Mesenchymal stem cell (in vitro differentiated cells and primary cell): Measurements from ENCODE around the gene FNIP2.

ENCODE experiments used
- DNase-seq: peaks from one replicate; pipeline ENCODE4 v3.0.0-alpha.2; 2013
- H2AFZ ChIP-seq: one replicate; pipeline ENCODE4 v1.6.1; 2013; ENCODE audit warnings: low read depth, mild to moderate bottlenecking, control low read depth, inconsistent platforms, low read length, moderate library complexity
- H2AK5ac ChIP-seq: 2 replicates; pipeline ENCODE4 v1.6.1; 2013; ENCODE audit warnings: low read length, moderate library complexity, mild to moderate bottlenecking, inconsistent platforms; ENCODE audit not compliant: severe bottlenecking
- H2BK120ac ChIP-seq: one replicate; pipeline ENCODE4 v1.6.1; 2013; ENCODE audit warnings: low read depth, mild to moderate bottlenecking, inconsistent platforms, low read length, moderate library complexity
- H2BK12ac ChIP-seq, 2 experiments: one replicate each; pipeline ENCODE4 v1.6.1; 2013; ENCODE audit warnings: inconsistent platforms in 2 of 2, low read length in 2 of 2, mild to moderate bottlenecking in 2 of 2, moderate library complexity in 2 of 2, control low read depth in 1 of 2
- H2BK15ac ChIP-seq: one replicate; pipeline ENCODE4 v1.6.1; 2013; ENCODE audit warnings: mild to moderate bottlenecking, low read depth, inconsistent platforms; ENCODE audit not compliant: poor library complexity, severe bottlenecking
- H2BK5ac ChIP-seq: 2 replicates; pipeline ENCODE4 v1.6.1; 2013; ENCODE audit warnings: low read depth, mild to moderate bottlenecking, low read length, control low read depth, inconsistent platforms; ENCODE audit not compliant: poor library complexity, severe bottlenecking
- H3K14ac ChIP-seq, 2 experiments: one replicate each; pipeline ENCODE4 v1.6.1; 2013; ENCODE audit warnings: inconsistent platforms in 2 of 2, low read length in 2 of 2, control low read depth in 1 of 2, mild to moderate bottlenecking in 1 of 2, moderate library complexity in 1 of 2
- H3K18ac ChIP-seq, 2 experiments: one replicate each; pipeline ENCODE4 v1.6.1; 2013; ENCODE audit warnings: inconsistent platforms in 2 of 2, low read length in 2 of 2, control low read depth in 1 of 2, low read depth in 1 of 2, mild to moderate bottlenecking in 1 of 2
- H3K23ac ChIP-seq, 2 experiments: one replicate each; pipeline ENCODE4 v1.6.1; 2013; ENCODE audit warnings: inconsistent platforms in 2 of 2, low read length in 2 of 2, mild to moderate bottlenecking in 2 of 2, moderate library complexity in 2 of 2, control low read depth in 1 of 2
- H3K27ac ChIP-seq: 2 replicates; pipeline ENCODE4 v1.5.1; 2013; ENCODE audit warnings: mild to moderate bottlenecking, moderate library complexity, low read length, control low read depth, inconsistent platforms; ENCODE audit not compliant: poor library complexity, severe bottlenecking
- H3K27me3 ChIP-seq, 2 experiments: 2 replicates each; pipeline versions ENCODE4 v1.6.1 to v1.7.0; 2013; ENCODE audit warnings: low read length in 2 of 2, mild to moderate bottlenecking in 2 of 2, moderate library complexity in 2 of 2, control low read depth in 1 of 2, inconsistent platforms in 1 of 2; ENCODE audit not compliant: control insufficient read depth in 1 of 2, insufficient read depth in 1 of 2
- H3K36me3 ChIP-seq, 2 experiments: 2 replicates each; pipeline versions ENCODE4 v1.6.1 to v1.7.0; 2013; ENCODE audit warnings: low read length in 2 of 2, control low read depth in 1 of 2, inconsistent platforms in 1 of 2, low read depth in 1 of 2, mild to moderate bottlenecking in 1 of 2; ENCODE audit not compliant: insufficient read depth in 2 of 2, control insufficient read depth in 1 of 2
- H3K4ac ChIP-seq, 2 experiments: one replicate each; pipeline ENCODE4 v1.6.1; 2013; ENCODE audit warnings: inconsistent platforms in 2 of 2, low read length in 2 of 2, mild to moderate bottlenecking in 2 of 2, moderate library complexity in 2 of 2, control low read depth in 1 of 2, low read depth in 1 of 2
- H3K4me1 ChIP-seq: 2 replicates; pipeline ENCODE4 v1.6.1; 2013; ENCODE audit warnings: low read depth, low read length, control low read depth; ENCODE audit not compliant: control insufficient read depth, insufficient read depth
- H3K4me2 ChIP-seq: 2 replicates; pipeline ENCODE4 v1.6.1; 2013; ENCODE audit warnings: low read length, mild to moderate bottlenecking, inconsistent platforms; ENCODE audit not compliant: poor library complexity, severe bottlenecking
- H3K4me3 ChIP-seq, 2 experiments: 2 replicates each; pipeline versions ENCODE4 v1.5.1 to v1.7.0; 2013; ENCODE audit warnings: low read length in 2 of 2, mild to moderate bottlenecking in 2 of 2, control low read depth in 1 of 2, low read depth in 1 of 2; ENCODE audit not compliant: insufficient read depth in 1 of 2
- H3K79me1 ChIP-seq: replicated peaks from 2 replicates; pipeline ENCODE4 v1.6.1; 2013; ENCODE audit warnings: mild to moderate bottlenecking, control low read depth, low read length, inconsistent platforms; ENCODE audit not compliant: poor library complexity, severe bottlenecking
- H3K9ac ChIP-seq: 2 replicates; pipeline ENCODE4 v1.7.0; 2013; ENCODE audit warnings: mild to moderate bottlenecking, low read length, moderate library complexity
- H3K9me3 ChIP-seq: 2 replicates; pipeline ENCODE4 v1.7.0; 2013; ENCODE audit warnings: mild to moderate bottlenecking, low read length; ENCODE audit not compliant: control insufficient read depth
- H4K8ac ChIP-seq: one replicate; pipeline ENCODE4 v1.6.1; 2013; ENCODE audit warnings: inconsistent platforms, mild to moderate bottlenecking, low read length, moderate library complexity
- H4K91ac ChIP-seq: one replicate; pipeline ENCODE4 v1.6.1; 2013; ENCODE audit warnings: mild to moderate bottlenecking, low read length, inconsistent platforms
- WGBS: methylation state at CpG from one replicate; pipeline ENCODE4 v1.1.7; 2013; ENCODE audit warnings: mixed read lengths; 5-methylcytosine and 5-hydroxymethylcytosine counted together

Gene FNIP2

GRCh38 chr4:158812543-158812942 is 43.7 kb downstream of the FNIP2 start:
- Histone ChIP-seq H3K4me2 (no peak overlapping the region), H2BK120ac (no peak overlapping the region), H2BK12ac (no peak overlapping the region), H3K4me3 (no peak overlapping the region), H3K79me1 (peaks cover 9% of the 10 kb centered on the region), H3K9ac (no peak overlapping the region), H3K9me3 (no peaks in the 10 kb centered on the region), H2AFZ (no peak overlapping the region), H3K14ac (no peak overlapping the region), H3K23ac (no peak overlapping the region), H2BK15ac (no peak overlapping the region), H3K4me1 (peaks cover 2% of the 10 kb centered on the region), H3K27me3 (no peaks in the 10 kb centered on the region), H3K18ac (no peak overlapping the region), H3K36me3 (no peaks in the 10 kb centered on the region), H2BK5ac (no peak overlapping the region), H3K27ac (no peak overlapping the region), H2AK5ac (no peak overlapping the region), H4K91ac (no peak overlapping the region), H4K8ac (no peak overlapping the region), H3K4ac (no peak overlapping the region)
- DNase-seq = no peak

- no peaks in the 10 kb centered on the region for H3K27me3 ChIP-seq
- H4K91ac ChIP-seq = no peak overlapping the region
- no peak overlapping the region for H3K9ac ChIP-seq
- no peak overlapping the region for H2BK5ac ChIP-seq
- no peak overlapping the region for H3K14ac ChIP-seq
- H3K4me2 ChIP-seq = no peak overlapping the region
- no peak overlapping the region for H4K8ac ChIP-seq
- no peak overlapping the region for H2BK120ac ChIP-seq
- H2BK15ac ChIP-seq = no peak overlapping the region
- no peak overlapping the region for H3K4me3 ChIP-seq
- WGBS = no CpG with 5 or more reads among the region's 3 CpGs
- H3K23ac ChIP-seq = no peak overlapping the region
- no peak for DNase-seq
- peaks cover 3% of the 10 kb centered on the region for H3K4me1 ChIP-seq
- H3K27ac ChIP-seq = no peak overlapping the region
- peaks cover 13% of the 10 kb centered on the region for H3K79me1 ChIP-seq
- H2BK12ac ChIP-seq = no peak overlapping the region
- no peak overlapping the region for H2AFZ ChIP-seq
- H3K36me3 ChIP-seq = no peaks in the 10 kb centered on the region
- H3K4ac ChIP-seq = no peak overlapping the region
- no peaks in the 10 kb centered on the region for H3K9me3 ChIP-seq
- no peak overlapping the region for H3K18ac ChIP-seq
- no peak overlapping the region for H2AK5ac ChIP-seq
Measured at GRCh38 chr4:158813113-158813512, 44.3 kb downstream of the FNIP2 start.

DNA sequence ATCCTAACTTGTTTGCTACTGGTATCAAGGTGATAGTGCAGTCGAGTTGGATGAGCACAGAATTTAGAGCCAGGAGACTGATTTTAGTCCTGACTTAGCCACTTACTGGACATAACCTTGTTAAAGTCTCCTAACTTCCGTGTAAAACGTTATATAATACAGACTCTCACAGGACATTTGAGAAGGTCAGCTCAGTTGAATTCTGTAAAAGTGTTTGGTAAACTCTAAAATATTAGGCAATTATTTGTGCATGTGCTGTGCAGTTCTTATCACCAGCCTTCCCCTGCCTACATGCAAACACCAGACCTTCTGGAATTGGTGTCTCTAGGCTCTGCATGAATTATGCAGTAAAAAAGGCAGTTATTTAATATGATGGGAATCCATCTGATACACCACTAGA is 45.4 kb downstream of the FNIP2 start:
- DNase-seq = no peak
- H3K27ac ChIP-seq = no peak overlapping the region
- H2BK120ac ChIP-seq = no peak overlapping the region
- peaks cover 3% of the 10 kb centered on the region for H3K4me1 ChIP-seq
- H4K91ac ChIP-seq = no peak overlapping the region
- no peak overlapping the region for H2BK5ac ChIP-seq
- H3K23ac ChIP-seq = no peak overlapping the region
- no peaks in the 10 kb centered on the region for H3K27me3 ChIP-seq
- H3K9ac ChIP-seq = no peak overlapping the region
- no peak overlapping the region for H3K18ac ChIP-seq
- no peak overlapping the region for H4K8ac ChIP-seq
- WGBS = no CpG with 5 or more reads among the region's 3 CpGs
- H2AK5ac ChIP-seq = no peak overlapping the region
- H3K4ac ChIP-seq = peak overlapping the region in 1 of 2 experiments; percentile 82
- H2BK12ac ChIP-seq = no peak overlapping the region
- peaks cover 11% of the 10 kb centered on the region for H3K79me1 ChIP-seq
- H3K9me3 ChIP-seq = no peaks in the 10 kb centered on the region
- no peak overlapping the region for H3K4me2 ChIP-seq
- H3K36me3 ChIP-seq = no peaks in the 10 kb centered on the region
- H3K4me3 ChIP-seq = no peak overlapping the region
- no peak overlapping the region for H2AFZ ChIP-seq
- no peak overlapping the region for H2BK15ac ChIP-seq
- H3K14ac ChIP-seq = no peak overlapping the region

DNA sequence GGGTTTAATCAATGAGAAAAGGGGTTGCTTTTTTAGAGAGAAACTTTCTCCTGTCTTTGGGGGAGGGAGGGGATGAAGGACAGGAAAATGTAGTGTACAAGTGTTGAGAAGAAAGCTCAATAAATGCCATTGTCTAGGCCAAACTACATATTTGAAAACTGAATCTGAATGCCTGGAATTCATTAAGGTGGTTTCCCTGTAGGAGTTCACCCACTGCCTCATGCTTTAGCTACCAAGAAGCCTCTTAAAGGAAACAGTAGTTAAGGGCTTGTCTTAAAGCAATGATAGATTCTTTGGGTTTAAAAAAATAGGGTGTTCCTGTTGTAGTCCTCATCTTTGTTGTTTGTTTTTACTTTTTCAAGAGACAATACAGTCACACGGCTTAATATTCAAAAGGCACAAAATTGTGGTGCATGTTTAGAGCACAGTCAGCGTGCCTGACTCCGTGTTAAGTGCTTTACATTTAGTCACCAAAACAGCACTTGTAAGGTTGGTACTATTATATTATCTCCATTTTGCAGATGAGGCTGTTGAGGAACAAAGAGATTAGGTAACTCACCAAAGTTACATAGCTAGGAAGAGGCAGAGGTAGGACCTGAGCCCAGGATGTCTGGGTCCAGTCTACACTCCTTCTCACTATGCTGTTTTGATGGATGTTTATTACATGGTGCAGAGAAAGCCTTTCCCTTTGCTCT is 46.0 kb downstream of the FNIP2 start:
- H3K27me3 ChIP-seq = no peaks in the 10 kb centered on the region
- H3K9ac ChIP-seq = no peak overlapping the region
- H3K9me3 ChIP-seq = no peaks in the 10 kb centered on the region
- H2BK5ac ChIP-seq = no peak overlapping the region
- no peak overlapping the region for H3K23ac ChIP-seq
- H3K4me2 ChIP-seq = no peak overlapping the region
- H3K18ac ChIP-seq = no peak overlapping the region
- H3K79me1 ChIP-seq = peaks cover 11% of the 10 kb centered on the region
- peaks cover 3% of the 10 kb centered on the region for H3K4me1 ChIP-seq
- no peak overlapping the region for H3K4ac ChIP-seq
- no peak overlapping the region for H3K14ac ChIP-seq
- H3K36me3 ChIP-seq = no peaks in the 10 kb centered on the region
- 78% methylated on average over 3 of the region's 3 CpGs for WGBS
- no peak overlapping the region for H3K4me3 ChIP-seq
- peak overlapping the region; percentile 85 for H2AK5ac ChIP-seq
- H2AFZ ChIP-seq = no peak overlapping the region
- no peak overlapping the region for H2BK15ac ChIP-seq
- H2BK12ac ChIP-seq = no peak overlapping the region
- H2BK120ac ChIP-seq = no peak overlapping the region
- no peak overlapping the region for H4K8ac ChIP-seq
- no peak overlapping the region for H3K27ac ChIP-seq
- no peak for DNase-seq
- H4K91ac ChIP-seq = no peak overlapping the region
